ENCODE data around the gene SLC30A1.
"Not testable (repeated sequence)": the region's sequence is repeated elsewhere in the genome, so short reads cannot be mapped to it uniquely, and the experiment has no call there.

SLC30A1 gene

DNA sequence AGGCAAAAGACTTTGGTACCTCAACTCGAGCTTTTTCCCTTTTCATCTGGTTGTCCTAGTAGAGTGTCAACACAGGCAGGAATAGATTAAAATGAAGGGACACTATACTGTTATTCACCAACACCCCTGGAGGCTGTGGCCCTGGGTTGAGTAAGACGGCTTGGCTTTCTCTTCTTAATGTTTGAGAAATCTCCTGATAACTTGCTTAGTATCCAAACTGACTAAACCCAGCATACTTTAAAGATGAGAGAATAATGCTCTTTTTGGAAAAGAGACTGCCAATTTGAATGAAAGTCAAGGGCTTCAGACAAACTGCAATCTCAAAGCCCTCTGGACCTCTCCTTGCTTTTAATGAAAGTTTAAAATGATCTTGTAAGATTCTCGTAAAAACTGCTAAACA lies 2.6 kb upstream of the SLC30A1 start:
- H3K4me3 ChIP-seq (ENCODE audit: low read length): no peak overlapping the region
- TF ChIP-seq ZNF274 (IDR thresholded peaks at IDR 0.05; ENCODE audit: low read depth, low read length): no peak

DNA sequence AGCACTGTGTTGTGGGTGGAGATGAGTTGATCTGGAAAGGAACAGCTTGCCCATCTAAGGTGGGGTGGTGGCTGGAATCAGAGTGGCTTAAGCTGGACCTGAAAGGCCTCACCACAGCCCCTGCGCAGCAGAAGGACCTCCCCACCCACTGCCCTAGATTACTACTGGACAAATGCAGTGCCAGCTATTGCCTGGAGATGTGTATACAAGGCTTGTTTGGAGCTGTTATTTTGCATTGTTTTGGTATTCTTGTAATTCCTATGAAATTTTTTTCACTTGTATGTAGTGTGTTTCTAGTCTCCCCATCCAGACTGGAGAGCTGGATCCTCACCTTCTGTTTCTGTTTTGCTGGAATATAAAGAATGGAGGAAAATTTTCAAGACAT lies 1.3 kb upstream of the SLC30A1 start:
- TF ChIP-seq ZNF274 (IDR thresholded peaks at IDR 0.05; ENCODE audit: low read depth, low read length): no peak
- no peak overlapping the region for H3K4me3 ChIP-seq (ENCODE audit: low read length)

DNA sequence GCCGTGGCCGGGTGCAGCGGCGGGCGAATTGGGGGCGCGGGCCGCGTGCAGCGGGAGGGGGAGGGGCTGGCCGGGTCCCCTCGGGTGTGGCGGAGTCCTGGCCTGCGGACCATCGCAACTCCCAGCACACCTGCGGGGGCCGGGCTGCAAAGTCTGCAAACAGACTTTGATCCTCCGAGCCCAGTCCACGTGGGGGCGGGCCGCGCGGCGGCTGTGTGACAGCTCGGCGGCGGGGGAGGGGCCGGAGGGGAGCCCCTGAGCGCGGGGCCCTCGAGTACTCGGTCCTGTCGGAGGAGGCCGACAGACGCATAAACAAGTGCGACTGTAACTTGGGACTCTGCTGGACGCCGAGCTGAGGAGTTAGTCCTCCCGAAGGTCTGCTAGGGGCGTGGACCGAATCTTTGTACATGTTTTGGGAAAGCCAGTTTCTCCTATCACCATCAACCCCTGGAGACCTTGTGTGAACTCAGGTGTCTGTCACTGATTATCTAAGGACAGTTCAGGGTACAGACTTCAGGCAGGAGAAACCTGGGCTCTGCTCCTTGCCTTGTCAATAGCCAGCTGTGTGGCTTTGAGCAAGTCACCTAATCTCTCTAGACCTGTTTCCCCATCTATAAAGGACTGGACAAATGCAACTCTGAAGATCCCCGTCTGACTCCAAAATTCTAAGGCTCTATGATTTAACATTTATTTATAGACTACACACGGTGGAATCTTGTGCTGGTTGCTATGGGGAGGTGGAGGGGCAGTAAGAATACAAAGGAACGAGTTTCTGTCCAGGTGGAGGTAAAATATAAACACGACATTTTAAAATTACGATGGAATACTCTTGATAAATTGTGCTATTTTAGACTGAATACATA lies 710 bp upstream of the SLC30A1 start:
- no peak for TF ChIP-seq ZNF274 (IDR thresholded peaks at IDR 0.05; ENCODE audit: low read depth, low read length)
- peak overlapping the region; percentile 69; the same call in 1 of the 2 replicates for H3K4me3 ChIP-seq (ENCODE audit: low read length)

- H3K4me3 ChIP-seq (ENCODE audit: low read length): peak overlapping the region; percentile 98
- no peak for TF ChIP-seq ZNF274 (IDR thresholded peaks at IDR 0.05; ENCODE audit: low read depth, low read length)
These were observed 932 bp downstream of the SLC30A1 start for GRCh38 chr1:211577819-211578639.

- H3K4me3 ChIP-seq (ENCODE audit: low read length): peak overlapping the region; percentile 98
- no peak for TF ChIP-seq ZNF274 (IDR thresholded peaks at IDR 0.05; ENCODE audit: low read depth, low read length)
These were observed 1.6 kb downstream of the SLC30A1 start for GRCh38 chr1:211577277-211577818.

DNA sequence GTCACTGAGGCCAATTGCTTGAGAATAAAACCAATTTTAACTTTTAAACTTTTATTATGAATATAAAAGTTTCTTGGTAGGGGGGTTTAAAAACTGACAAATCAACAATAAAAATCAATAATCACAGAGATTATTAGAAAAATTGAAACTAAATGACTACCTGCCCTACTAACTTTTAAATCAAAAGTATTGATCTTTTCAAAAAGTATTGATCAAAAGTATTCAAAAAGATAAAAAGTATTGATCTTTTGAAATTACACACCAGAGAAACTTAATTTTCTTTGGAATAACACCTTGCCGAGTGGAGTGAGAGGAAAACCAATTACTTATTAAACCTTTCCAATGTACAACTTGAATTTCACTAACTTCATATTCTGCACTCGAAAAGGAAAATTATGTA lies 2.2 kb downstream of the SLC30A1 start:
- no peak for TF ChIP-seq ZNF274 (IDR thresholded peaks at IDR 0.05; ENCODE audit: low read depth, low read length)
- peak overlapping the region; percentile 98; the same call in 1 of the 2 replicates for H3K4me3 ChIP-seq (ENCODE audit: low read length)

GRCh38 chr1:211574705-211575104 lies 4.3 kb downstream of the SLC30A1 start:
- H3K4me3 ChIP-seq (ENCODE audit: low read length): no peak overlapping the region
- TF ChIP-seq ZNF274 (IDR thresholded peaks at IDR 0.05; ENCODE audit: low read depth, low read length): no peak

GRCh38 chr1:211571998-211572397 lies 7.0 kb downstream of the SLC30A1 start:
- no peak for TF ChIP-seq ZNF274 (IDR thresholded peaks at IDR 0.05; ENCODE audit: low read depth, low read length)
- H3K4me3 ChIP-seq (ENCODE audit: low read length): no peak overlapping the region

DNA sequence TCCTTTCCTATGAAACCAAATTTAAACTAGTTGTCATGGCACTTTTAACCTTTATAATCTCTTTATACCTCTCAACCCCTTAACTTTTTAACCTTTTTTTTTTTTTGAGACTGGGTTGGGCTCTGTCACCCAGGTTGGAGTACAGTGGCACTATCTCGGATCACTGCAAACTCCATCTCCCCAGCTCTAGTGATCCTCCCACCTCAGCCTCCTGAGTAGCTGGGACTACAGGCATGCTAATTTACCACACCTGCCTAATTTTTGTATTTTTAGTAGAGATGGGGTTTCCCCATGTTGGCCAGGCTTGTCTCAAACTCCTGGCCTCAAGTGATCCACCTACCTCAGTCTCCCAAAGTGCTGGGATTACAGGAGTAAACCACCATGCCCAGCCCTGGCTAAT lies 8.6 kb downstream of the SLC30A1 start:
- not testable (repeated sequence) for H3K4me3 ChIP-seq (ENCODE audit: low read length)

- H3K4me3 ChIP-seq (ENCODE audit: low read length): no peak overlapping the region
- no peak for TF ChIP-seq ZNF274 (IDR thresholded peaks at IDR 0.05; ENCODE audit: low read depth, low read length)
These were observed 12.4 kb downstream of the SLC30A1 start for GRCh38 chr1:211566431-211567025.

DNA sequence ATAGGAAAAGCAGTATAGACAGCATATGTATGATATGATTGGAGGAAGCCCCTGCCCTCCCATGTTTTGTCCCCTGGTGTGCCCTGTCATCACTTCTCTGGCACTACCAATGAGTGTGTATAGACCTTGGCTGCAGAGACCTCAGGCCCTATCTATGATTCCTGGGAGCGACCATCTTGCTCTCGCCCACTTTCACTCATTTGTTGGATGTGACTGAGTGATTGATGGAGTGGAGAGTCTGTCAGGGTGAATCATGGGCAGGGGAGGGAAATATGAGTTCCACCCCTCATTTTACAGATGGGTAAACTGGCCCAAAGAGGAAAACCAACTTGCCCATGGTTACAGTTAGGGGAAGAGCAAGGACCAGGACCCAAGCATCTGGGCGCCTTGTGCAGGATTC lies 14.9 kb downstream of the SLC30A1 start:
- TF ChIP-seq ZNF274 (IDR thresholded peaks at IDR 0.05; ENCODE audit: low read depth, low read length): no peak
- H3K4me3 ChIP-seq (ENCODE audit: low read length): no peak overlapping the region

DNA sequence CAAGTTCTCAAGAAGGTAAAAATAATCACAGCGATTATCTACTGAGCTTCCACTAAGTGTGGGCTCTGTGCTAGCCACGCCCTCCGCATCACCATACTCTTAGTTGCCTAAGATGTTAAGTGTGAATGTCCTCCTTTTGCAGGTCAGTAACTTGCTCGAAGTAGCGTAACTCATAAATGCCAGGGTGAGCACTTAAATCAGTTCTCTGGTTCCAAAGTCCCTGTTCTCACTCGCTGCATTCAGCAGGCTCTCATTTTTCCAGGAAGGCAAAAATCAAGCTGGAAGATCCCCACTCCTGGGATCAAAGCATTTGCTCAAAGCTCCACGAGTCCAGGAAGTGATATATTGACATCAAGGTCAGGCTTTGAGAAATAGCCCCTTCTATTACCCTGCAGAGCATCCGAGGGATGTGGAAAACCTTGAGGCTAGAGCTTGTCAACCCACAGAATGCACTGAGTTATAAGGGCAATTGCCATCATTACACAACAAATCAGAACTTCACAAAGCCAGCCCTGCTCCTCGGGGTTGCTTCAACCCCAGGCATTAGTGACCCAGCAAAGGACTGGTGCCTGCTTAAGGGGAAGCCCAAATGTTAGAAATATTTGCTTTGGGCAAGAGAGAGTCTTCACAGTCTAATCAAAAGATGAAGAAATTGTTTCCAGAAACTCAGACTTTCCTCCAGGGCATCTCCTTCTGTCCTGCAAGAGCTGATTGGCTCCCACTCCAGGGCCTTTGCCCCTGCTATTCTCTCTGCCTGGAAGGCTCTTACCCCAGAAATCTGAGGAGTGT lies 19.5 kb downstream of the SLC30A1 start:
- no peak overlapping the region for H3K4me3 ChIP-seq (ENCODE audit: low read length)
- TF ChIP-seq ZNF274 (IDR thresholded peaks at IDR 0.05; ENCODE audit: low read depth, low read length): no peak

DNA sequence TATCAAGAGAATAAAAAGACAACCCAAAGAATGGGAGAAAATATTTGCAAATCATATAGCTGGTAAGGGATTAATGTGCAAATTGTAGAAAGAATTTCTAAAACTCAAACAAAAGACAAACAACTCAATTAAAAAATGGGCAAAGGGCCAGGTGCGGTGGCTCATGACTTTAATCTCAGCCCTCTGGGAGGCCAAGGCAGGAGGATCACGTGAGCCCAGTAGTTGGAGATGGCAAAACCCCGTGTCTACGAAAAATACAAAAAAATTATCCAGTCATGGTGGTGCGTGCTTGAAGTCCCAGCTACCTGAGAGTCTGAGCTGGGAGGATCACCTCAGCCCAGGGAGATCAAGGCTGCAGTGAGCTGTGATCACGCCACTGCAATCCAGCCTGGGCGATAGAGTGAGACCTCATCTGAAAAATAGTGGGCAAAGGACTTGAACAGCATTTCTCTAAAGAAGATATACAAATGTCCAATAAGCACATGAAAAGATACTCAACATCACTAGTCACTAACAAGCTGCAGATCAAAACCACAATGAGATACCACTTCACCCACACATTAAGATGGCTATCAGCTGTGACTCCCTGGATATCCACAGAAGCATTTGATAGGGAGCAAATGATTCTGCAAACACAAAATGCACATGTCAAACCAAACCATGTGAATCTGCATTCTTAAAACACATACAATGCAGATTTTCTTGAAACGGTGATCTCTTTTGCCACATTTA lies 20.9 kb downstream of the SLC30A1 start:
- H3K4me3 ChIP-seq (ENCODE audit: low read length): no peak overlapping the region
- no peak for TF ChIP-seq ZNF274 (IDR thresholded peaks at IDR 0.05; ENCODE audit: low read depth, low read length)

Measured in GM08714 (cell line).